Stomach (tissue), 9 donors: ENCODE results near the gene RNF220. TPM values are rescaled to one million over a fixed set of nuclear protein-coding genes. Genes with fewer than 3 reads are reported as not detected.
"Not testable (repeated sequence)": the region's sequence is repeated elsewhere in the genome, so short reads cannot be mapped to it uniquely, and the experiment has no call there.

Experiments used
- DNase-seq, 2 donors: peaks; one replicate each; pipeline versions ENCODE4 v3.0.0 to v3.0.0-alpha.2; 2013 to 2019
- H3K27ac ChIP-seq, 5 donors: fragments of 200-600 bp in 4 of 5; sonication (generic) in 4 of 5; one replicate each; pipeline ENCODE4 v1.5.1; 2013 to 2019; ENCODE audit warnings: mild to moderate bottlenecking in 1 of 5, moderate library complexity in 1 of 5
- H3K27me3 ChIP-seq, 3 donors: fragments of 200-600 bp; sonication (generic); one replicate each; pipeline ENCODE4 v1.5.1; 2017 to 2019; ENCODE audit warnings: mixed run types in 1 of 3
- H3K36me3 ChIP-seq, 4 donors: fragments of 200-600 bp; sonication (generic); 1 replicate in 3 of 4; 2 replicates in 1 of 4; pipeline ENCODE4 v1.5.1; 2016 to 2019
- H3K4me1 ChIP-seq, 4 donors: fragments of 200-600 bp; sonication (generic); one replicate each; pipeline ENCODE4 v1.5.1; 2016 to 2019
- H3K4me3 ChIP-seq, 4 donors: fragments of 200-600 bp; sonication (generic) in 3 of 4; one replicate each; pipeline ENCODE4 v1.5.1; 2016 to 2019; ENCODE audit warnings: mild to moderate bottlenecking in 1 of 4
- H3K9me3 ChIP-seq, 4 donors: fragments of 200-600 bp; sonication (generic); one replicate each; pipeline ENCODE4 v1.5.1; 2016 to 2019
- EP300 ChIP-seq: sonication (generic); formaldehyde crosslinking; IDR thresholded peaks from one replicate; pipeline ENCODE4 v1.6.1; 2017; ENCODE audit warnings: antibody characterized with exemption
- POLR2A ChIP-seq, 4 donors: fragments of 450-650 bp; IDR thresholded peaks; one replicate each; pipeline ENCODE4 v1.6.1; 2016; ENCODE audit warnings: antibody characterized with exemption in 4 of 4, control low read depth in 2 of 4, mild to moderate bottlenecking in 1 of 4, moderate library complexity in 1 of 4
- POLR2AphosphoS5 ChIP-seq, 3 donors: sonication (generic); formaldehyde crosslinking; IDR thresholded peaks; one replicate each; pipeline ENCODE4 v1.6.1; 2016; ENCODE audit warnings: antibody characterized with exemption in 3 of 3
- WGBS, 5 donors: extraction: QIAGEN DNeasy Blood & Tissue Kit in 3 of 5; methylation state at CpG; one replicate each; pipeline versions ENCODE4 v1.1.5 to v1.1.7; 2013 to 2018; 5-methylcytosine and 5-hydroxymethylcytosine counted together
- intact Hi-C: fragments of 100-400 bp; cut with DNase I; formaldehyde crosslinking; loops from one replicate; pipeline ENCODE4 v1.15.1; 2023; ENCODE audit warnings: low total_unique reads
- polyA plus RNA-seq, 3 donors: library from polyadenylated mRNA; stranded (reverse); fragments of 200-250 nt; gene quantifications; one replicate each; pipeline ENCODE4 v1.2.3, GENCODE V29; 2013
- total RNA-seq, 5 donors: library from RNA; depleted of rRNA; stranded (reverse); fragments of >200 nt; gene quantifications; one replicate each; pipeline versions ENCODE4 v1.1.0 to v1.2.3, GENCODE V29; 2014 to 2016
- TF ChIP-seq, protein P1 (sequence below), 7 experiments: fragments of 450-650 bp in 4 of 7; fragments of 200-600 bp in 3 of 7; sonication (generic) in 3 of 7; IDR thresholded peaks; one replicate each; pipeline ENCODE4 v1.5.1; 2016 to 2019; ENCODE audit warnings: antibody characterized with exemption in 7 of 7, control low read depth in 2 of 7, mild to moderate bottlenecking in 1 of 7
- donor health status: healthy with polysubstance abuse.
- donor health status: Bipolar disorder and iron deficiency.
- donor health status: healthy.

RNF220 gene
- total and polyA plus RNA-seq, 8 donors, result 21.0 to 207 (median 47.2) TPM

DNA sequence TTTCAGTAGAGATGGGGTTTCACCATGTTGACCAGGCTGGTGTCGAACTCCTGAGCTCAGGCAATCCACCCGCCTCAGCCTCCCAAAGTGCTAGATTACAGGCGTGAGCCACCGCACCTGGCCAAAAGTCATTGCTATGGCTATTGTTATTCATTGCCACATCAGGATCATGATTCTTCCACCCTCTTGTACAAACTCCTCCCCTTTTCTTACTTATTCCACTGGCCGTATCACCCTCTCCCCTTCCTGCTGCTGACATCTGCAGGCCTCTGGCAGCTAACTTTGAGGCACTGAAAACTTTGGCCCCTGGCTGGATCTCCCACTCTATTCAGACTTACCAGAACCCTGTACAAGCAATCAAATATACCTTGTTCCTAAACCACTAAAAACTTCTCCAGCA is 258.4 kb downstream of the RNF220 start:
- Histone ChIP-seq H3K27ac (no peak overlapping the region), H3K4me1 (peaks cover 4 to 28% (median 11%) of the 10 kb centered on the region in 4 donors), H3K27me3 (no peaks in the 10 kb centered on the region), H3K9me3 (no peaks in the 10 kb centered on the region), H3K36me3 (peaks cover 0 to 8% (median 3%) of the 10 kb centered on the region in 4 donors), H3K4me3 (no peak overlapping the region)
- WGBS, 5 donors, result 92 to 98% (median 96%) methylated on average over 5 of the region's 5 CpGs
- TF ChIP-seq, protein P1, sequence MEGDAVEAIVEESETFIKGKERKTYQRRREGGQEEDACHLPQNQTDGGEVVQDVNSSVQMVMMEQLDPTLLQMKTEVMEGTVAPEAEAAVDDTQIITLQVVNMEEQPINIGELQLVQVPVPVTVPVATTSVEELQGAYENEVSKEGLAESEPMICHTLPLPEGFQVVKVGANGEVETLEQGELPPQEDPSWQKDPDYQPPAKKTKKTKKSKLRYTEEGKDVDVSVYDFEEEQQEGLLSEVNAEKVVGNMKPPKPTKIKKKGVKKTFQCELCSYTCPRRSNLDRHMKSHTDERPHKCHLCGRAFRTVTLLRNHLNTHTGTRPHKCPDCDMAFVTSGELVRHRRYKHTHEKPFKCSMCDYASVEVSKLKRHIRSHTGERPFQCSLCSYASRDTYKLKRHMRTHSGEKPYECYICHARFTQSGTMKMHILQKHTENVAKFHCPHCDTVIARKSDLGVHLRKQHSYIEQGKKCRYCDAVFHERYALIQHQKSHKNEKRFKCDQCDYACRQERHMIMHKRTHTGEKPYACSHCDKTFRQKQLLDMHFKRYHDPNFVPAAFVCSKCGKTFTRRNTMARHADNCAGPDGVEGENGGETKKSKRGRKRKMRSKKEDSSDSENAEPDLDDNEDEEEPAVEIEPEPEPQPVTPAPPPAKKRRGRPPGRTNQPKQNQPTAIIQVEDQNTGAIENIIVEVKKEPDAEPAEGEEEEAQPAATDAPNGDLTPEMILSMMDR (IDR thresholded peaks at IDR 0.05), result no peak
- TF ChIP-seq EP300, result no peak
- DNase-seq, result no peak
- intact Hi-C loops, result no loop called here

- Histone ChIP-seq H3K27me3 (no peaks in the 10 kb centered on the region), H3K9me3 (no peaks in the 10 kb centered on the region), H3K36me3 (peaks cover 0 to 6% (median 0%) of the 10 kb centered on the region in 4 donors), H3K27ac (no peak overlapping the region), H3K4me1 (peaks cover 4 to 21% (median 9%) of the 10 kb centered on the region in 4 donors), H3K4me3 (no peak overlapping the region)
- WGBS, 5 donors, result 72 to 93% (median 90%) methylated on average over 12 of the region's 12 CpGs
- TF ChIP-seq POLR2AphosphoS5 (IDR thresholded peaks at IDR 0.05), result no peak
- no peak for TF ChIP-seq POLR2A (IDR thresholded peaks at IDR 0.05)
- TF ChIP-seq, protein P1 (IDR thresholded peaks at IDR 0.05), result no peak
- no peak for TF ChIP-seq EP300
- intact Hi-C loops, result no loop called here
- no peak for DNase-seq
Measured at GRCh38 chr1:44664730-44665370, 259.8 kb downstream of the RNF220 start.

DNA sequence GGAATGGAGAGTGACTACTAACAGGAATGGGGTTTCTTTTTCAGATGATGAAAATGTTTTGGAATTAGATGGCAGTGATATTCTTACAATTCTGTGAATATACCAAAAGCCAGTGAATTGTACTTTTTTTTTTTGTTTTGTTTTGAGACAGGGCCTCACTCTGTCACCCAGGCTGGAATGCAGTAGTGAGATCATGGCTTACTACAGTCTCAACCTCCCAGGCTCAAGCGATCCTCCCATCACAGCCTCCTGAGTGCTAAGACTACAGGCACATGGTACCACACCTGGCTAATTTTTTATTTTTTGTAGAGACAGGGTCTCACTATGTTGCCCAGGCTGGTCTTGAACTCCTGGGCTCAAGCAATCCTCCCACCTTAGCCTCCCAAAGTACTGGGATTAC is 261.7 kb downstream of the RNF220 start:
- DNase-seq, intact Hi-C loops: not testable (repeated sequence)
- WGBS, 5 donors, result 92 to 100% (median 100%) methylated on average over 1 of the region's 1 CpG

GRCh38 chr1:44670751-44671640 is 265.9 kb downstream of the RNF220 start:
- Histone ChIP-seq H3K4me1 (peaks cover 19 to 35% (median 31%) of the 10 kb centered on the region in 4 donors), H3K27me3 (no peaks in the 10 kb centered on the region), H3K36me3 (peaks cover 0 to 6% (median 0%) of the 10 kb centered on the region in 4 donors), H3K9me3 (no peaks in the 10 kb centered on the region), H3K4me3 (no peak overlapping the region), H3K27ac (no peak overlapping the region)
- intact Hi-C loops, result no loop called here
- WGBS, 5 donors, result 87 to 91% (median 89%) methylated on average over 10 of the region's 10 CpGs
- TF ChIP-seq POLR2A (IDR thresholded peaks at IDR 0.05) (no peak), EP300 (no peak), POLR2AphosphoS5 (IDR thresholded peaks at IDR 0.05) (no peak)
- TF ChIP-seq, protein P1 (IDR thresholded peaks at IDR 0.05), result no peak
- no peak for DNase-seq

More for the DNA sequence above, 261.7 kb downstream of the RNF220 start:
- not testable (repeated sequence) for H3K9me3 ChIP-seq, H3K36me3 ChIP-seq, H3K27ac ChIP-seq, H3K4me3 ChIP-seq, H3K4me1 ChIP-seq, H3K27me3 ChIP-seq
